ENCODE data around the gene TECPR2. TPM values are rescaled to one million over a fixed set of nuclear protein-coding genes. Genes with fewer than 3 reads are reported as not detected.

Gene TECPR2
- total and polyA plus RNA-seq, 2 of the 13 experiments (the other 11 are each of a cell fraction or from before 2014, with no cell fraction given): 3.5 to 5.7 TPM

DNA sequence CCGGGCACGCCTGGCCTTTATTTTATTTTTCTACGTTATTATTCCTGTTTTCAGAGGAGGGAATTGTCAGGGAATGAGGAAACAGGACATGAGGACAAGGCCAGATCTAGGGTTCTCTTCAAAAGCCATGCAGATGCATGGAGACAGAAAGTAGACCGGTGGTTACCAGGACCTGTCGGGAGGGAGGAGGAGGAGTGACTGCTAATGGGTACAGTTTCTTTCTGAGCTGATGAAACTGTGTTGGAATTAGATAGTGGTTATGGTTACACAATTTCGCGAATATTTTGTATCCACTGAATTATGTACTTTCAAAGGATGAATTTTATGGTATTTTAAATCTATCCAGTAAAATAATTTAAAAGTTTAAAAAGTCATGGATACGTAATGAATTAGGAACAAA, 31.9 kb upstream of the TECPR2 start (continued):
- TF ChIP-seq, protein P1, sequence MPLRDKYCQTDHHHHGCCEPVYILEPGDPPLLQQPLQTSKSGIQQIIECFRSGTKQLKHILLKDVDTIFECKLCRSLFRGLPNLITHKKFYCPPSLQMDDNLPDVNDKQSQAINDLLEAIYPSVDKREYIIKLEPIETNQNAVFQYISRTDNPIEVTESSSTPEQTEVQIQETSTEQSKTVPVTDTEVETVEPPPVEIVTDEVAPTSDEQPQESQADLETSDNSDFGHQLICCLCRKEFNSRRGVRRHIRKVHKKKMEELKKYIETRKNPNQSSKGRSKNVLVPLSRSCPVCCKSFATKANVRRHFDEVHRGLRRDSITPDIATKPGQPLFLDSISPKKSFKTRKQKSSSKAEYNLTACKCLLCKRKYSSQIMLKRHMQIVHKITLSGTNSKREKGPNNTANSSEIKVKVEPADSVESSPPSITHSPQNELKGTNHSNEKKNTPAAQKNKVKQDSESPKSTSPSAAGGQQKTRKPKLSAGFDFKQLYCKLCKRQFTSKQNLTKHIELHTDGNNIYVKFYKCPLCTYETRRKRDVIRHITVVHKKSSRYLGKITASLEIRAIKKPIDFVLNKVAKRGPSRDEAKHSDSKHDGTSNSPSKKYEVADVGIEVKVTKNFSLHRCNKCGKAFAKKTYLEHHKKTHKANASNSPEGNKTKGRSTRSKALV (CRISPR knock-in tag; IDR thresholded peaks at IDR 0.05): no peak
- TF ChIP-seq FOXM1 (CRISPR knock-in tag; IDR thresholded peaks at IDR 0.05) (no peak), ZNF781 (CRISPR knock-in tag; IDR thresholded peaks at IDR 0.05; ENCODE audit: borderline replicate concordance, not compliant biosample characterization) (no peak), BRCA1 (CRISPR knock-in tag; IDR thresholded peaks at IDR 0.05) (no peak), TRIM24 (CRISPR knock-in tag; IDR thresholded peaks at IDR 0.05) (no peak), ZNF550 (CRISPR knock-in tag; IDR thresholded peaks at IDR 0.05; ENCODE audit: borderline replicate concordance) (no peak), ZNF850 (CRISPR knock-in tag; conservative IDR thresholded peaks at IDR 0.05) (no peak), ATF7-NPFF (CRISPR knock-in tag; IDR thresholded peaks at IDR 0.05; ENCODE audit: low read depth) (no peak), ZNF672 (CRISPR knock-in tag; IDR thresholded peaks at IDR 0.05) (no peak)

- no peak for TF ChIP-seq ZNF572 (CRISPR knock-in tag; IDR thresholded peaks at IDR 0.05)
- Histone ChIP-seq H3K9ac (ENCODE audit: insufficient read depth, low read depth, low read length) (no peak overlapping the region), H3K9me3 (ENCODE audit: low read length) (no peaks in the 10 kb centered on the region), H3K27me3 (ENCODE audit: control insufficient read depth in 1 of 2, insufficient read depth in 2 of 2, low read length in 2 of 2) (no peaks in the 10 kb centered on the region), H3K4me1 (ENCODE audit: insufficient read depth, low read length) (no peaks in the 10 kb centered on the region), H3K4me2 (ENCODE audit: low read depth, low read length) (no peak overlapping the region), H3K27ac (ENCODE audit: extremely low read length, insufficient read depth, low read length) (no peak overlapping the region), H3K79me2 (ENCODE audit: insufficient read depth, low read length) (no peaks in the 10 kb centered on the region), H3K36me3 (replicated peaks in 1 of 2; ENCODE audit: control insufficient read depth in 1 of 2, insufficient read depth in 2 of 2, low read length in 2 of 2) (peaks cover 11 to 32% of the 10 kb centered on the region in 2 experiments; a peak in 3 of 5 replicates), H2AFZ (ENCODE audit: low read length) (no peak overlapping the region), H4K20me1 (ENCODE audit: insufficient read depth, low read length) (no peaks in the 10 kb centered on the region), H3K4me3 (replicated peaks in 1 of 3; ENCODE audit: insufficient read depth in 1 of 3, low read depth in 2 of 3, low read length in 3 of 3) (no peak overlapping the region)
- ChIA-PET POLR2A (interaction anchor here (1.6 kb wide), 1 partner anchor 13 kb away, joined by 6 read pairs; no protein-coding TSS in a partner anchor), CTCF (ENCODE audit: low intra/inter-chr PET ratio, low total read pairs) (no interaction called here)
- intact Hi-C loops (cut with micrococcal nuclease; ENCODE audit: unreplicated experiment): no loop called here
- FAIRE-seq (no peak), DNase-seq (ENCODE audit: low spot score) (no peak), ATAC-seq (no peak)
- in situ Hi-C loops (cut with HindIII; ENCODE audit: extremely low pct_ligation_motif_present, low pct_unique_long_range_greater_than_20kb): no loop called here
- BruUV-seq (replicated peaks): no TSS peak
- WGBS (ENCODE audit: low lambda C conversion rate): 91% methylated on average over 7 of the region's 7 CpGs
These were observed 29.4 kb upstream of the TECPR2 start for GRCh38 chr14:102333390-102333789.
